HG03565 (cell line): Measurements from ENCODE around the gene TTBK2.

Experiments
- ATAC-seq: cut with Tn5 transposase; IDR thresholded peaks from one replicate; pipeline ENCODE4 v1.9.1; 2021; ENCODE audit warnings: mild to moderate bottlenecking, moderate library complexity; ENCODE audit not compliant: unreplicated experiment

Gene TTBK2

GRCh38 chr15:42729409-42729808 lies 191.2 kb downstream of the TTBK2 start:
- no peak for ATAC-seq

- no peak for ATAC-seq
Measured at GRCh38 chr15:42728972-42729371, 191.6 kb downstream of the TTBK2 start.

- ATAC-seq: no peak
Measured at GRCh38 chr15:42728560-42728959, 192.0 kb downstream of the TTBK2 start.

- no peak for ATAC-seq
Measured at GRCh38 chr15:42727750-42728381, 192.7 kb downstream of the TTBK2 start.

- ATAC-seq: no peak
Measured at GRCh38 chr15:42726114-42726513, 194.5 kb downstream of the TTBK2 start.

- no peak for ATAC-seq
Measured at GRCh38 chr15:42725331-42725903, 195.2 kb downstream of the TTBK2 start.

- ATAC-seq: no peak
Measured at GRCh38 chr15:42724276-42724675, 196.3 kb downstream of the TTBK2 start.

GRCh38 chr15:42723068-42723467 lies 197.5 kb downstream of the TTBK2 start:
- ATAC-seq: no peak

GRCh38 chr15:42721916-42722315 lies 198.7 kb downstream of the TTBK2 start:
- no peak for ATAC-seq

GRCh38 chr15:42721016-42721415 lies 199.6 kb downstream of the TTBK2 start:
- ATAC-seq: no peak

GRCh38 chr15:42720071-42720470 lies 200.5 kb downstream of the TTBK2 start:
- no peak for ATAC-seq

GRCh38 chr15:42719043-42719442 lies 201.5 kb downstream of the TTBK2 start:
- no peak for ATAC-seq

GRCh38 chr15:42716626-42717025 lies 204.0 kb downstream of the TTBK2 start:
- no peak for ATAC-seq

- ATAC-seq: no peak
Measured at GRCh38 chr15:42716125-42716524, 204.5 kb downstream of the TTBK2 start.

- no peak for ATAC-seq
Measured at GRCh38 chr15:42712584-42712983, 208.0 kb downstream of the TTBK2 start.

GRCh38 chr15:42711746-42712145 lies 208.8 kb downstream of the TTBK2 start:
- no peak for ATAC-seq

GRCh38 chr15:42710662-42711061 lies 209.9 kb downstream of the TTBK2 start:
- no peak for ATAC-seq

GRCh38 chr15:42707873-42708544 lies 212.6 kb downstream of the TTBK2 start:
- ATAC-seq: no peak

- no peak for ATAC-seq
Measured at GRCh38 chr15:42707068-42707467, 213.5 kb downstream of the TTBK2 start.

- no peak for ATAC-seq
Measured at GRCh38 chr15:42705336-42705735, 215.2 kb downstream of the TTBK2 start.

- no peak for ATAC-seq
Measured at GRCh38 chr15:42704492-42704926, 216.1 kb downstream of the TTBK2 start.

GRCh38 chr15:42696626-42697025 lies 224.0 kb downstream of the TTBK2 start:
- ATAC-seq: no peak
